ENCODE results near the gene DDX5. TPM values are rescaled to one million over a fixed set of nuclear protein-coding genes. Genes with fewer than 3 reads are reported as not detected.

DDX5 gene
- 217 TPM in 2 replicates for total RNA-seq (2014; rRNA removed; shearing (Covaris generic))

DNA sequence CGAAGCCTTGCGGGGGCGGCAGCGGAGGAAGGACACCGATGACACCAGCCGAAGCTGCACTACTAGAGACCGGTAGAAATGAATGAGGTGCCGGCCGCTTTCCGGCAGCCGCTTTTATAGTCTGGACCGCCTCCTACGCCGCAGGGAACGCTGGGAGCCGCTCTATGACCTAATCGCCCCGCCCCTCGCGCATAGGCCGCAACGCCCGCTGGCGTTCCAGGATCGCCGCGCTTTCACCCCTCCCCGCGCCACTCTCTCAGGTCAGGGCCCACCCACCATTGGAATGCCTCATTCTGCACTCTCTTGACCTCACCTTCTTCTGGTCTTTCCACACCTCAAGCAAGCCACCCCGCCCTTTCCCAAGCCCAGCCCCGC, at the start of gene DDX5:
TSS of gene DDX5 (minus strand) at position 89 of the 375 bp plus-strand sequence. CDS start 170 bp downstream, outside the sequence.
- DNase-seq (ENCODE audit: low spot score), result peak; percentile 98

DNA sequence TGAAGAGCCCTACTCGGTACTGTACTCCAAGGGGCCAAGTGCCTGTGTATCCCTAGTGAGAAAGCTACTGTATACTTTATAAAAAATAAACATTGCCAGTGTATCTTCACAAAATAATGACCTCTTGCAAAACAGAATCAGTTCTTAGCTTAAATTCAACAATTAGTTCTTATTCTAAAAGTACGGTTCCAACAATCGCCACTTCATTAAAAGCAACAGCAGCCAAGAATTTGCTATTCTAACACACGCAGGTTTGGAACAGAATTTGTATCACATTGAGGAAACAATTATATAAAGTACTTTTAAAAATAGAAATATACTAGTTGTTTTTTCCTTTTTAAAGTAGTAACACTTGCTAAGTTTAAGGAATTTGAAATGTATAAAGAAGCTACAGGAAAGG, 49.2 kb upstream of the DDX5 start:
- DNase-seq (ENCODE audit: low spot score), result no peak

DNA sequence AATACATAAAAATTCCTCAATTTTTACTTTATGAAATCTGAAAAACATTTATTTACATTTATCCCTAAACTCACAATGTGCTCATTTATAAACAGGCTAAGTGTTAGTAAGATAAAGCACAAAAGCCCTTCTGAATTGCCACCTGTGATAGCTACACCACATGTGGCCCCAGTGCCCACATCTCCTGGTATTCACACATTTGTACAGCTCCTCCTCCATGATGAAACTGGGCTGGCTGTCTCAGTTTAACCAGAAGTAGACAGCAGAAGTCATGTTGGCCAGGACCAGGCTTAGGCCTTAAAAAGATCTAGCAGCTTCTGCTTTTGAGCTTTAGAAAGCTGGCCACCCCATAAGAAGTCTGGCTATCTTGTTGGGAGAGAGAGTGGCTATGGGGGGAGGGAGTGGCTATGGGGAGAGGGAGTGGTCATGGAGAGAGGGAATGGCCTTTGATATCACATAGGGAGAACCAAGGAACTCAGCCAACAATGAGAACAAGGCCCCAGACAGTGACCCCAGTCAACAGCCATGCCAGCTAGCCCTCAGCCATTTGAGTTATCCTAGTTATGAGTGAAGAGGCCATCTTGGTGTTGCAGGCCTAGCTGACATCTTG, 48.0 kb upstream of the DDX5 start:
- DNase-seq (ENCODE audit: low spot score), result no peak

DNA sequence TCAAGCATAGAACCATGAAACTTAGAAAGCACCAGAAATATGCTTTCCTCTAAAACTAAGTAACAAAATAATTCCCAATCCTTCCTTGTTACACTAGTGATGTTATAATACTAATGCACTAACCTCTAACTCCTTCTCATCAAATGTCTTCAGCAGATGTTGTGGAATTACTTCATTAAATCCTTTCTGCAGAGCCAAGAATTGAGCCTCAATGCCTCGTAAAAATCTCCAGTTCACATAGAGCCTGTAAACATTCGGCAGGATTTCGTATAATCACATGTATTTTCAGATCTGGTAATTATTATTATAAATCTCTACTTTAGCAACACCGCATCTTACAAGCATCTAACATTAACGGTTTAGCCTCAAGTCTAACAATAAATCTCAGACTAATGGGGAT, 45.4 kb upstream of the DDX5 start:
- no peak for DNase-seq (ENCODE audit: low spot score)

DNA sequence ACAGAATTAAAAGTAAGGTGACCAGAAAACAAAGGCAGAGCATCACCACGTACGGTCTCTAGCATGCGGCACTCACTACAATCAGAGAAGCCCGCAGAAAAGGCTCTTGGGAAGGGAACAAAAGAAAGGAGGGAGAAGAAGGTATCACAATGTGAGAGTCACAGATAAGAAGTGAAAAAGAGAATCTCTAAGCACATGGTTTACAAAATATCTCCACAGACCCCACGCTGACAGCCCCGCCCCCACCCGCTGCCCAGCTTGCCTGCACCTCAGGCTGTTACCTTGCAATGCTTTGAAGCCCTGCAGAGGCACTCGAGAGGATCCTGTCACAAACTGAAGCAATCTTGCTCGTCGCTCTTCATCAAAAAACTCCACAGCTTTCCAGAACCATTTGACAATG, 41.2 kb upstream of the DDX5 start:
- no peak for DNase-seq (ENCODE audit: low spot score)

DNA sequence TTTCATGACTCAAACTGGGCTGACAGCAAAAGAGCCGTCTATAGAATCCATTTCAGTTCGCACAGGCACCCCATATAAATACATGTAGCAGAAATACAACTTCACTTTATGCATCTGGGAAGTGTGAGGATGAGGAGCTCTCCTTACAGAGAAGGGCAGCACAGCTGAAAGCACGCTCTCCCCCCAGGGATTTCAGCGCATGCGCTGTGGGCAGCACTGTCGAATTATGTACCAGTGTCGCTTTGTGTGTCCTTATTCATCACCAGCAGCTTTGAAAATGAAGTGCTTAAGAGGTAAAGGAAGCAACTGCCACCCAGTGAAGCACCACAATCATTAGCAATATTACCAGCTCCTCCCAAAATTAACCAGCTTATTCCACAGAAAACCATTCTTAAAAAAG, 40.6 kb upstream of the DDX5 start:
- no peak for DNase-seq (ENCODE audit: low spot score)

DNA sequence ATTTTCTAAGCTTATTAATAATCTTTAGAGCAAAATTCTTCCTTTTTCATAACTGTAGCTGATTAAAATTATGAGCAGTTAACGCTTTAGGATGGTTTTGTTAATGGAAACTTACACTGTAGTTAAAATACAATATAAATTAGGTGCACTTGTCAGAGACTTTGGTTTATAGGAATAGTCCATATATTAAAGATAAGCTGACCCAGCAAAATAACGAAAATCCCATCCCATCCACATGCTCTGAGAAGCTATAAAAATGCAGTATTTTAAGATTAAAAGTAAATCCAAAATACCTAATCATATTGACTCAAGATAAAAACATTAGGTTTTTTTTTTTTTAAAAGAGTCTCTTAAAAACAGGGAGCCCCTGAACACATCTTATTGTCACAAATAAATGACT, 38.7 kb upstream of the DDX5 start:
- no peak for DNase-seq (ENCODE audit: low spot score)

DNA sequence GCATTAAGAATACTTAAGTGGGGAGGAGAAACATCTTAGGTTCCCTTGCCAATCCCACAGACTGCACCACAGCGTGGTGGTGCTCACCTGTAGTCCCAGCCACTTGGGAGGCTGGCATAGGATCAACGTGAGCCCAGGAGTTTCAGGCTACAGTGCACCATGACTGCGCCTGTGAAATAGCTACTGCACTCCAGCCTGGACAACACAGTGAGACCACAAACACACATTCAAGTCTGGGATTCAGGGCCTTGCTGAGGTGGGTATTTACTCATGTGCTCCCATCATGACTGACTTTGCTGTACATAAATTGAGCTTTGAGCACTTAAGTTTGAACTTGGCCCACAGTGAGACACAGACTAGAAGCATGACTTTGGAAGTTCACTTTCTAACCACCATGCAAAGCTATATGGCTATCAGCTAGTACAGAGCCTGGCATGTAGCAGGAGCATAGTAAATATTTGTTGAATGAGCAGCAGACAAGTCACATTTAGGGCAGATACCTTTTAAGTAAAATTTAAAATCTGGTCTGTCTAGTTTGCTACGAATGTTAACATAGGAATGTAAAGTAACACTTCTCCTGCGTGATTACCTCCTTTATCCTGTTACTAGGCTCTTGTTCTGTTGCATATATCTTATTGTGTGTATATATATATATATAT, 34.2 kb upstream of the DDX5 start:
- no peak for DNase-seq (ENCODE audit: low spot score)

DNA sequence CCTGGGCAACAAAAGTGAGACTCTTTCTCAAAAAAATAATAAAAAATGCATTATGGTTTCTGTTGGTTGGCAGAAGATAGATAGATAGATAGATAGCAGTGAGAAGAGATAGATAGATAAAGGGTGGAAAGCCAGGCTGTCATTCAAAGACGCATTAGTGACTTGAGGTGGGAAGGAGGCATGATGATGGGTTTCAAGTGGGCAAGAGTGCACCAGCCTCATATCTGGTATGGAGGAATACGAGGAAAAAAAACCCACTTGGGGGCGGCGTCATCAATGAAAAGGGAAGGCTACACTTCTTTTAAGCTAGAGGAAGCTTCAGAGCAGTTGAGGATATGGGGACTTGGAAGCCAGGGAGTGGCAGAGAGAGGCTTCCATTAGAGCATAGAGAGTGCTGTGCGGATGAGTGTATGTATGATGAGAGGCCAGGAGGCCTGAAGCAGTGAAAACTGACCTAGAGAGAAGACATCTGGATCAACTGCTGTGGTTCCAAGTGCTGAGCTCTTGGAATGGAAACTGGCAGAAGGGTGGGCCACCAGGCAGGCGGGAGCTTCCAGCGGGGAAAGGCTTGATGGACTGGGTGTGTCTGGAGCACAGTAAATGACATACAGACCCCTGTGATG, 32.5 kb upstream of the DDX5 start:
- DNase-seq (ENCODE audit: low spot score), result no peak

DNA sequence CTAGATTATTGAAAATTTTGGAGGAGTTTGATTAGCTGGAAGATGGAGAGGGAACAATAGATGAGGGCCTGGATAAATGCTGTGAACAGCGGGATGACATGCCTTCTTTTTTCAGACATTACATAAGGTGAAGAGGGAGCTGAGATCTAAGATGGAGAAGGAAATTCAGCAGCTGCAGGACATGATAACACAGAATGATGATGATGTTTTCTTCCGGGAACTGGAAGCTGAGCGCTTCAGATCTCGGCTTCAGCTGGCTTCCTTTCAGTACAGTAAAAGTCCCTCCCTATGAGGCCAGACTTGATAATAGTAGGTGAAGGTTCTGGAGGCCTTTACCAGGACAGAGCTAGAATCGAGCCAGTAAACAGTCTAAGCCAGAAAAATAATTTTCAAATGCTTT, 31.4 kb upstream of the DDX5 start:
- DNase-seq (ENCODE audit: low spot score), result no peak

DNA sequence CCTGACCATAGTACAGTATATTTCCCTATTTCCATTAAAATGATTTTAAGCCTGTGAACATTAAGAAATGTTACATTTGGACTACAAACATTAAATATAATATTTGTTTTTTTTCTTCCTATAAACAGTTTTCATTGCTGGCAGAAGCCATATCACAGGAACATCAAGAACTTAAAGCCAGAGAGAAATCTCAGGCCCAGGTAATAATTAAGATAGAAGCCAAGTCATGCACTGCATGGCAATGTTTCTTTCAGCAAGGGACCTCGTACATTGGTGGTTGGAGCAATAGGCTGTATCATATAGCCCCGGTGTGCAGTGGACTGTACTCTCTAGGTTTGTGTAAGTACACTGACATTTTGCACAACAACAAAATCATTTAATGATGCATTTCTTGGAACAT, 30.8 kb upstream of the DDX5 start:
- DNase-seq (ENCODE audit: low spot score), result no peak

DNA sequence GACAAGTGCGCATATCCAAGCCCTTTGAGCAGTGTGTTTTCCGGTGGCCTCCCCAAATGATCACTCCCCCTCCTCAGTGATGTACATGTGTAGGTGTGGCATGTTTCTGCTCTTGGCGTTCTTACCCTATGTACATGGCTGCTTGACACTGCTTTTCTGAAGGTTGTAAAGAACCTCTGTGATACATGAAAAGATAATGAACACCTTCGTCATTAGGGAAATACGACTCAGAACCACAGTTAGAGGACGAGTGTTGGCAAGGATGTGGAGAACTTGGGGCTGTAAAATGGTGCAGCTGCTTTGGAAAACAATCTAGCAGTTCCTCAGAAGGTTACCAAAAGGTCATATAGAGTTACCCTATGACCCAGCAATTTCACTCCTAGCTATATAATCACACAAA, 29.3 kb upstream of the DDX5 start:
- DNase-seq (ENCODE audit: low spot score), result no peak

DNA sequence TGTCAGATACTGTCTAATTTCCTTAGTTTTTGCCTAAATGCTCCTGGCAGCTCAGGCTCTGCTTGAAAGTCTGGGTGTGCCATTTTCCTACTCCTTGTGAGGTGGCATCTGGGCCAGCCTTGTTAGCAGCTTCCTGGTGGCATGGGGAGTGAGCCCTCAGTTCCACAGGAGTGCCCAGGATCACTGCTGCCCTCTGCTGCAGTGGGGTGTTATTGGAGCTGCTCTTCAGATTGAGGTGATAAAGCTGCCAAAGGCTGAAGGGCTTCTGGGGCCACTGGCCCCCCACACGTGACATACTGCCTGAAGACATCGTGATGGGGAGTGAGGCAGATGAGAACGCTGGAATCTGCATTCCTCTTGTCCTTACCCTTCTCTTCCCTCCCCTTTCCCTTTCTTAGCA, 28.1 kb upstream of the DDX5 start:
- no peak for DNase-seq (ENCODE audit: low spot score)

DNA sequence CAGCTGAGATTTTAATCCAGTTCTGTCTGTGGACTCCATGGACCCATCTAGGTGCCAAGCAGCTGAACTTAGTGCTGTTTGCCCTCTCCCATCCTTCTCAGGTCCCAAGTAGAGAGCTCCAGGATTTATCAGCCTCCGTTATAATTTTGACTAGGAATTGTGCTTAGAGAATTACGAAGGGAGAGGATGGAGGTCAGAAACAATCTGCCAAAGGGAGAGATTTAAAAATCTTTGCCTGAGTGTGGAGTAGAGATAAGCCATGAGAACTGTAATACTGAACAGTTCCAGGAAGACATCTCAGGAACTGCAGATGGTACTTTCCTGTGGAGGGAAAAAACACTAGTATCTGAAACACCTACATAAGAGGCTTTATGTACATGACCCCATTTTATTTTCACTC, 27.7 kb upstream of the DDX5 start:
- DNase-seq (ENCODE audit: low spot score), result no peak

DNA sequence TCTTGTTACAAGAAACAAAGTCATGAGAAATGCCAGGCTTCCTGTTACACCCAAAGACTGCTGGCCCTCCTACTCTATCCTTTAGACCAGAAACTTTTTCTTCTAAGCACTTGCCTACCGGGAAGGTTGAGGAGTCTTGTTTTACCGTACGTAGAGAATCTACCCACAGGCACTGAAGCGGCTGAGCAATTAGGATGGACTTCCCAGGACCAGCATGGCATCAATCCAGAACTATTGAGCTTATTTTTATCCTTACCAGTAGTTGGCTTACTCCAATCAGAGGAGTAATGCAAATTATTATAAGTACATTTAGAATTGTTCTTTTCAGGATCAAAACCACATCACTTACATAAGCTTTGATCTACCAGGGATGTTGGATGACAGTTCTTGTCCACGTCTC, 26.3 kb upstream of the DDX5 start:
- no peak for DNase-seq (ENCODE audit: low spot score)

DNA sequence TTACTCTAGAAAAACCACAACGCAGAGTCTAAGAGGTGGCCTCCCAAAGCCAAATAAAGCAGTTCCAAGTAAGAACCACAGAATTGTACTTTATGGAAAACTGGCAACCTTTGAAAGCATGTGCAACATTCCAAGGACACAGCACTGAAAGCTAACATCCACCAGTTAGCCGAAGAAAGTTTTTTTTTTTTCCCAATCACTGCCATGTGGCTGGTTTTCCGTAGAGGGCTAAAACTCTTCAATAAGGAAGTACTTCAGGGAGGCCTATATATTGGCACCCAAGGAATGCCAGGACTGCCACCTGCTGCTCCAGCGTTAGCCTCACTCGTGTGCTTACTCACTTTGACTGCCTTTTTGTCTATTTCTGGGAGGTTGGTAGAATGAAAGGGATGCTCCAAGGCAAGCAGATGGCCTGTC, 25.9 kb upstream of the DDX5 start:
- DNase-seq (ENCODE audit: low spot score), result no peak

DNA sequence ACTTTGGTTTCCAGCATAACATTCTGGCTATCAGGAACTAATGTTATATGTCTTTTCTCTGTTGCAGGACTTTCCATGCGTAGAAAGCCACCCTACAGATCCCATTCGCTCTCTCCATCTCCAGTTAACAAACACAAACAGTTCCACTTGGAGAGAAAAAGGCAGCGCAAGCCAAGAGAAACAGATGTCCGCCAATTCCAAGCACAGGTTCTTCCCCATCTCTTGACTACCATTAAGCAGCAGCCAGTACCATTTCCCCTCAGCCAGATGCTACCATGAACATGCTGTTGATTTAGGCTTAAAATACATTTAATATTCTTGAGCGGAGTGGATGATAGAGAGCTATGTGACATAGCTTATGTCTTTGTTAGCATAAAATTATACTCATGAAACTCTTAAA, 23.1 kb upstream of the DDX5 start:
- DNase-seq (ENCODE audit: low spot score), result no peak

DNA sequence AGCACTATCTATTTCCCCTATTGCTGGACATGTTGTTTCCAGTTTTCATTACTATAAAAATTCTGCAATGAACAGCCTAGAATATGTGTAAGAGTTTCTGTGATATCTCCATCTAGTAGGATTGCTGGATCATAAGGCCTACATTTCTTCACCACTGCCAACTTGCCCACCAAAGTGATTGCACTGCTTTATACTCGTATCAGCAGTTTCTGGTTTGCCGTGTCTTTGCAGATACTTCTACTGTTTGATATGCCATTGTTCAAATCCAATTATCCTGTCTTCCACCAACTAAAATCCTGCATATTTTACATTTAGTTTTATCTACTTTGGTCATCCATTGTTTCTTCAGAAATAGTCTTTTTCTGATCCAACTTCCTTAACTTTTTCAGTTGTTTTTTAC, 21.8 kb upstream of the DDX5 start:
- no peak for DNase-seq (ENCODE audit: low spot score)

DNA sequence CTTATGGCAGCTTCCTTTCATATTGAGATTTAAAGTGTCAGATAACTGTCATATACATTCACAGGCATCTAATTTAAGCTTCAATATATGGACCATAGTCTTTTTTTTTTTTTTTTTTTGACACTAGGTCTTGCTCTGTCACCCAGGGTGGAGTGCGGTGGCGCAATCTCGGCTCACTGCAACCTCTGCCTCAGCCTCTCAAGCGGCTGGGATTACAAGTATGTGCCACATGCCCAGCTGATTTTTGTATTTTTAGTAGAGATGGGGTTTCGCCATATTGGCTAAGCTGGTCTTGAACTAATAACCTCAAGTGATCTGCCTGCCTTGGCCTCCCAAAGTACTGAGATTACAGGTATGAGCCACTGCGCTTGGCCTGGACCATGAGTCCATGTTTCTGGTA, 14.3 kb upstream of the DDX5 start:
- no peak for DNase-seq (ENCODE audit: low spot score)

DNA sequence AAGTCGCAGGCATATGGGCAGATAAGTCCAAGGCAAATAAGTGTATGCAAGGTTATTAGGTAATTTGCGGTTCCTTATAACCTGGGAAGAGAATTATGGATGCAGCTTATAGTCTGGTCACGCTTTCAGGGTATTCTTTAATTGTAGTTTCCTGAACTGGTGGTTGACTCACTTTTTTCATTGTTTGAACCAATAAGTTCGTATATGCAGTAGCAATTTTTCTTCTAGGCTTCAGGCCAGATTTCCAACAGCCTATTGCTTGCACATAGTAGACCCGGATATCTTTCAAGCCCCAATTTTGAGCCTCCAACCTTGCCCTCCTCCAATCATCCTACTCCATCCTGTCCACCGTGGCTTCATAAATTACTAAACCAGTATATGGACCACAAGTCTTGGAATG, 13.5 kb upstream of the DDX5 start:
- no peak for DNase-seq (ENCODE audit: low spot score)

DNA sequence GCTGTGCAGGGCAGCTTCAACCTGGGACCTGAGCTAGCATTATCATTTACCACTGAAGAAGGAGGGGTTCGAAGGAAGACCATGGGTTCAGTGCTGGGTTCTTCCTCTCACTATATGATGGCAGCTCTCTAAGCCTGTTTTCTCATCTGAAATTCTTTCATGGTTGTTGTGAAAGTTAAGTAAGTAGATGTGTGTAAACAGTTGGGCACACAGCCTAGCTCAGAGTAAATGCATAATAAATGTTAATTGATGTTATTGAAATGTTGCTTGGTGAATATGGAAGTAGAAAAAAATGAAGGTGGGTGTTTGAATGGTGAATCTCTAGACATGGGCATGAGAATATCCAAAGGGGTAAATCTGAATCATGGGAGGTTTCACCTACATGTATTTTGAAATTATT, 9.7 kb upstream of the DDX5 start:
- DNase-seq (ENCODE audit: low spot score), result no peak

DNA sequence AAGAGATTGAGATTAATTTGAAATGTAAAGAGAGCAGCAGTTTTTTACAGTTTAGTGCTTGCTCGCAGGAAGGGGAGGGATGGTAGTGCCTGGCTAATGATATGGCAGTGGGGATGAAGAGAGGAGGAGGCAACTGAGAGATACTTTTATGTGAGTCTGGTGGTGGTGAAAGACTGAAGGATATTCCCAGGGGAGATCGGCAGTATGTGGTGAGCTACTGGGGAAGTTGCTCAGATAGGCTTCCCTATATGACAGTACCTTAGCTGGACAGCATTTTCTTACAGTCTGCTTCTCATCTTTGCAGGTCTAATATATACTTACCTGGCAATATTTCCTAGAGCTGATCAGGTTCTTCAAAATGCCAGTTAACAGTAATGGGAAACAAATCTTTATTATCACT, 9.3 kb upstream of the DDX5 start:
- DNase-seq (ENCODE audit: low spot score), result no peak

DNA sequence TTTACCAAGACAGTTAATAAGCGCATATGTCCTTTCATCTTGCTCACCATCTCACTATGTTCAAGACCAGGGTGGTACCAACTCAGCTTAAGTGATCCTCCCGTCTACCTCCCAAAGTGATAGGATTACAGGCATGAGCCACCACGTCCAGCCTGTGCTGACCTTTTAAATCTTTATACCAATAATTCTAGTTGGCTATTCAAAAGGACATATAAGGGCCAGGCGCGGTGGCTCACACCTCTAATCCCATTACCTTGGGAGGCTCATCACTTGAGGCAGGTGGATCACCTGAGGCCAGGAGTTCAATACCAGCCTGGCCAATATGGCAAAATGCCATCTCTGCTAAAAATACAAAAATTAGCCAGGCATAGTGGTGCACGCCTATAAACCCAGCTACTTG, 3.1 kb upstream of the DDX5 start:
- DNase-seq (ENCODE audit: low spot score), result no peak

DNA sequence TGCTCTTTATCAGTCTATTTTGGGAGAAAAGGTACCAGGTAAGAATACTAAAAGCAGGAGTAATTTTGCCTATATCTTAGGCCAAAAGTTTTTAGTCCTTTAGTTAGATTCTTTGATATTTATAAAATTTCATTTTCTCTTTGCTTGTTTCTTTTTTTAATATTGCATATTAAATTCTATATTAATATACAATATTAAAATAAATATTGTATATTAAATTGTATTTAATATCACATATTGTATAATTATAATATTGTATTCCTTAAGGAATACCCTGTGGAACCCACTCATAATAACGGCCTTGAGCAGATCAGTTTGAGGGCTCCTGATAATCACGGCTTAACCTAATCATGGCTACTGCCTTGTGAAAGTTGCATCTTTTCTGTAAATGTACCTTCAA, 2.6 kb upstream of the DDX5 start:
- DNase-seq (ENCODE audit: low spot score), result no peak
